Fibroblast of pulmonary artery (primary cell): ENCODE data around the gene TSHZ2.

Experiments
- DNase-seq: peaks from one replicate; pipeline ENCODE4 v3.0.0-alpha.2; 2010; ENCODE audit warnings: low read depth
- H3K4me3 ChIP-seq: replicated peaks from 2 replicates; pipeline ENCODE4 v1.5.1; 2011; ENCODE audit warnings: low read depth, mild to moderate bottlenecking, control low read depth, low read length, moderate library complexity
- TF ChIP-seq, protein P1 (sequence below): IDR thresholded peaks from 2 replicates; pipeline ENCODE4 v1.5.1; 2011; ENCODE audit warnings: mild to moderate bottlenecking, control low read depth, low read length, inconsistent platforms; ENCODE audit errors: missing control alignments

The TSHZ2 gene

DNA sequence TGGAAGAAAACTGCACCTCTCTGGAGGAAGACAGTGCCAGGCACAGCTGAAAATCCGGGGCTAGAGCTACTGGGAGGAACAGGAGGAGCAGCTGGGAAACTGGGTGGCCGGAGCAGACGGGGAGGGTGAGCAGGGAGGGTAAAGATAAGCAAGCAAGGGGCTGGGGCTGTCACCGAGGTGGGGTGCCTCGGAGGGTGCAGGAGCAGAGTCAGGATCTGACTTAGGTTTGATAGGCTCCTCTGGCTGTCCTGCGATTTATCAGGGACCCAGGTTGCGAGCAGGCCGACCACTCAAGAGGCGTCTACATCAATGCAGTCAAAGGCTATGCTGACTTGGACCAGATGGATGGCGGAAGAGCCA is 12.3 kb downstream of the TSHZ2 start:
- TF ChIP-seq, protein P1, sequence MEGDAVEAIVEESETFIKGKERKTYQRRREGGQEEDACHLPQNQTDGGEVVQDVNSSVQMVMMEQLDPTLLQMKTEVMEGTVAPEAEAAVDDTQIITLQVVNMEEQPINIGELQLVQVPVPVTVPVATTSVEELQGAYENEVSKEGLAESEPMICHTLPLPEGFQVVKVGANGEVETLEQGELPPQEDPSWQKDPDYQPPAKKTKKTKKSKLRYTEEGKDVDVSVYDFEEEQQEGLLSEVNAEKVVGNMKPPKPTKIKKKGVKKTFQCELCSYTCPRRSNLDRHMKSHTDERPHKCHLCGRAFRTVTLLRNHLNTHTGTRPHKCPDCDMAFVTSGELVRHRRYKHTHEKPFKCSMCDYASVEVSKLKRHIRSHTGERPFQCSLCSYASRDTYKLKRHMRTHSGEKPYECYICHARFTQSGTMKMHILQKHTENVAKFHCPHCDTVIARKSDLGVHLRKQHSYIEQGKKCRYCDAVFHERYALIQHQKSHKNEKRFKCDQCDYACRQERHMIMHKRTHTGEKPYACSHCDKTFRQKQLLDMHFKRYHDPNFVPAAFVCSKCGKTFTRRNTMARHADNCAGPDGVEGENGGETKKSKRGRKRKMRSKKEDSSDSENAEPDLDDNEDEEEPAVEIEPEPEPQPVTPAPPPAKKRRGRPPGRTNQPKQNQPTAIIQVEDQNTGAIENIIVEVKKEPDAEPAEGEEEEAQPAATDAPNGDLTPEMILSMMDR, result no peak
- DNase-seq, result no peak
- no peak overlapping the region for H3K4me3 ChIP-seq

DNA sequence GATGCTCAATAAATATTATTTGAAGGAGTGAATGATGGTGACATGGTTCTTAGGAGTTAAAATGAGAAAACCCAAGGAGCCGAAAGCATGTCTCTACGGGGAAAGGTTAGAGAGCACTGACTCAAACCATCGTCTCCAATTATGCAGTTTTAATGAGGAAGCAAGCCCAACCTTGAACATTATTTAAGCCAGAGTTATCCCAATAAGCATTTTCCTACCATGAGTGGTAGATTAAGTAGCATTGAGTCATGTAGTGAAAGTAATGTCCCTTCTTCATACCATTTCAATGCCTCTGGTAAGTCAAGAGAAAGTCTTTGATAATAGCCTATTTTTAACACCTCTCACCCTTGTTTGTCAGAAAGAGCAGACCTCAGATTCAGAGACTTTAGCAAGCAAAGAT is 13.5 kb downstream of the TSHZ2 start:
- TF ChIP-seq, protein P1, result no peak
- no peak overlapping the region for H3K4me3 ChIP-seq
- DNase-seq, result no peak

DNA sequence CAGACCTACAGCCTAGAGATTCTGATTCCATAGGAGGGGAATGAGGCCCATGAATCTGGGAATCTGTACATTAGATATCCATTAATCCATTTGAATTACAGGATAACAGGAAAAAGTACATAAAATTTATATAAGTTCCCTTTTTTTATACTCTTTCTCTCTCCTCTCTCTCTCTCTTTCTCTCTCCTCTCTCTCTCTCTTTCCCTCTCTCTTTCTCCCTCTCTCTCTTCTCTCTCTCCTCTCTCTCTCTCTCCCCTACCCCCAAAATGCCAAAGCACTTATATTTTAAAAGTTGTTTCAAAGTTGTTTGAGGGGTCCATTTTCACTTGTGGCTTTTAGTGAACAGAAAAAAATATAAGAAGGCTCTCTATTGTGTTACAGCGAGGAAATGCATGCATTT is 15.1 kb downstream of the TSHZ2 start:
- TF ChIP-seq, protein P1, result no peak
- no peak overlapping the region for H3K4me3 ChIP-seq
- no peak for DNase-seq

GRCh38 chr20:52991830-52992229 is 19.7 kb downstream of the TSHZ2 start:
- DNase-seq, result no peak
- no peak overlapping the region for H3K4me3 ChIP-seq
- TF ChIP-seq, protein P1, result no peak

GRCh38 chr20:52992632-52993031 is 20.5 kb downstream of the TSHZ2 start:
- no peak overlapping the region for H3K4me3 ChIP-seq
- no peak for DNase-seq
- TF ChIP-seq, protein P1, result no peak

DNA sequence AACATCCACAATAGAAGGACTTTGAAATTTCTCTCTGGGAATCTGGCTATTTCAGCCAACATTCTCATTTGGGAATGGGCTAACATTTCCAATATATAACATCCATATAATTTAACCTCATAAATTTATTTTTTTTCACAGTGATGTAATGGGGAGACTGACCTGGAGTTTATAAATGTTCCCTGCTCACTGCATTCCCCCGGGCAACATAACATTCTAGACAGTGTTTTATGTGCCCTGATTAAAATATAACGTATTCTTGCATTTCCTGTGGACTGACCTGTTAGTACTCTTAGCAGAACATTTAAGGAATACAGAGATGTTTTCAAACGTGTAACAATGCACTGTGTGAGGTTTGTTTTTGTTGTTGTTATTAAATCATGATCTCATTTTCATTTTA is 20.9 kb downstream of the TSHZ2 start:
- H3K4me3 ChIP-seq, result no peak overlapping the region
- no peak for DNase-seq
- TF ChIP-seq, protein P1, result no peak

- TF ChIP-seq, protein P1, result no peak
- DNase-seq, result no peak
Measured at GRCh38 chr20:52994184-52994970, 22.2 kb downstream of the TSHZ2 start.

More at GRCh38 chr20:52994184-52994970, 22.2 kb downstream of the TSHZ2 start:
- no peak overlapping the region for H3K4me3 ChIP-seq
